Fibroblast of lung (primary cell): Measurements from ENCODE around the gene RGS7. TPM values are rescaled to one million over a fixed set of nuclear protein-coding genes. Genes with fewer than 3 reads are reported as not detected.

Experiments used
- DNase-seq, 2 donors: peaks; one replicate each; pipeline versions ENCODE4 v3.0.0 to v3.0.0-alpha.2; 2010; ENCODE audit warnings: low read depth in 2 of 2
- H2AFZ ChIP-seq: 2 replicates; pipeline ENCODE4 v1.5.1; 2012; ENCODE audit warnings: low read length, control low read depth, inconsistent platforms
- H3K27ac ChIP-seq: 2 replicates; pipeline ENCODE4 v1.5.1; 2011; ENCODE audit warnings: low read length, control low read depth; ENCODE audit not compliant: insufficient read depth
- H3K27me3 ChIP-seq: 2 replicates; pipeline ENCODE4 v1.5.1; 2011; ENCODE audit warnings: mild to moderate bottlenecking, low read length; ENCODE audit not compliant: control insufficient read depth, insufficient read depth
- H3K36me3 ChIP-seq: 2 replicates; pipeline ENCODE4 v1.5.1; 2011; ENCODE audit warnings: low read length; ENCODE audit not compliant: control insufficient read depth, insufficient read depth
- H3K4me1 ChIP-seq: 2 replicates; pipeline ENCODE4 v1.5.1; 2011; ENCODE audit warnings: low read length; ENCODE audit not compliant: control insufficient read depth, insufficient read depth; ENCODE audit errors: extremely low read depth
- H3K4me2 ChIP-seq: 2 replicates; pipeline ENCODE4 v1.5.1; 2011; ENCODE audit warnings: low read length, control low read depth; ENCODE audit not compliant: insufficient read depth; ENCODE audit errors: extremely low read depth
- H3K4me3 ChIP-seq, 4 experiments: fragments of 200-600 bp in 1 of 4; sonication (generic) in 1 of 4; replicated peaks in 1 of 4; 2 replicates each; pipeline ENCODE4 v1.5.1; 2011 to 2016; ENCODE audit warnings: low read length in 4 of 4, low read depth in 3 of 4, mild to moderate bottlenecking in 3 of 4, control low read depth in 2 of 4, inconsistent platforms in 1 of 4, mixed read lengths in 1 of 4; ENCODE audit not compliant: insufficient read depth in 1 of 4; ENCODE audit errors: control extremely low read depth in 1 of 4
- H3K79me2 ChIP-seq: 2 replicates; pipeline ENCODE4 v1.5.1; 2012; ENCODE audit warnings: mild to moderate bottlenecking, low read length, inconsistent platforms; ENCODE audit not compliant: control insufficient read depth, insufficient read depth
- H3K9ac ChIP-seq: 2 replicates; pipeline ENCODE4 v1.5.1; 2011; ENCODE audit warnings: mild to moderate bottlenecking, low read length, control low read depth; ENCODE audit not compliant: insufficient read depth
- H3K9me3 ChIP-seq: 2 replicates; pipeline ENCODE4 v1.5.1; 2012; ENCODE audit warnings: low read depth, low read length; ENCODE audit not compliant: control insufficient read depth, insufficient read depth
- H4K20me1 ChIP-seq: 2 replicates; pipeline ENCODE4 v1.5.1; 2011; ENCODE audit warnings: low read length; ENCODE audit not compliant: control insufficient read depth, insufficient read depth; ENCODE audit errors: extremely low read depth
- CTCF ChIP-seq, 2 donors: IDR thresholded peaks in 1 of 2; conservative IDR thresholded peaks in 1 of 2; 1 replicate in 1 of 2; 2 replicates in 1 of 2; pipeline ENCODE4 v1.5.1; 2011 to 2012; ENCODE audit warnings: low read length in 2 of 2, control low read depth in 1 of 2, inconsistent platforms in 1 of 2, low read depth in 1 of 2, mild to moderate bottlenecking in 1 of 2
- EZH2 ChIP-seq: IDR thresholded peaks from 2 replicates; pipeline ENCODE4 v1.5.1; 2012; ENCODE audit warnings: low read length, control low read depth, mild to moderate bottlenecking; ENCODE audit errors: missing control alignments
- polyA plus RNA-seq, 2 donors: library from polyadenylated mRNA; depleted of rRNA in 1 of 2; stranded (reverse) in 1 of 2; unstranded in 1 of 2; fragments of >200 nt; gene quantifications; 2 replicates each; pipeline ENCODE4 v1.2.1, GENCODE V29; 2011 to 2012; ENCODE audit warnings: missing spikeins in 1 of 2
- total RNA-seq: library from RNA; depleted of rRNA; stranded (reverse); fragments of >200 nt; gene quantifications from 2 replicates; pipeline ENCODE4 v1.2.1, GENCODE V29; 2014

RGS7 gene
- total and polyA plus RNA-seq, 2 donors (not counting 1 experiment from before 2014, with no cell fraction given): 3.6 to 4.2 TPM

DNA sequence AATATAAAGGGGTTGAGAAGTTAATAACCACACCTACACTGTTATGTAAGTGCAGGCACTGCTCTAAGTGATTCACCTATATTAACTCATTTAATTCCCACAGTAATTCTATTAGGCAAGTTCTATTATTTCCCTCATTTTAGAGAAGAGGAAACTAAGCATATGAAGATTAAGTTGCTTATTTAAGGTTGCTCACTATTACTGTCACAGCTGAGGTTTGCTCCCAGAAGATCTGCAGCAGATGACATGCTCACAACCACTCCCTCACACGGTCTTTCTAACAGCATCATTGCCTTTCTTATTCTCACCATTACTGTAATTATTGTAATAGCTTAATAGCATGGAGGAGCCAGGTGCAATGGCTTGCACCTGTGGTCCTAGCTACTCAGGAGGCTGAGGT lies 548.6 kb downstream of the RGS7 start:
- Histone ChIP-seq H3K9me3 (no peaks in the 10 kb centered on the region), H3K4me3 (no peak overlapping the region), H3K4me1 (no peaks in the 10 kb centered on the region), H3K79me2 (no peaks in the 10 kb centered on the region), H4K20me1 (no peaks in the 10 kb centered on the region), H3K4me2 (no peak overlapping the region), H2AFZ (no peak overlapping the region), H3K27me3 (no peaks in the 10 kb centered on the region), H3K36me3 (no peaks in the 10 kb centered on the region), H3K9ac (no peak overlapping the region), H3K27ac (no peak overlapping the region)
- TF ChIP-seq EZH2 (no peak), CTCF (conservative IDR thresholded peaks at IDR 0.05 in 1 of 2, IDR thresholded peaks at IDR 0.05 in 1 of 2; ENCODE audit: low read depth in 1 of 2, low read length in 2 of 2) (no peak)
- no peak for DNase-seq

DNA sequence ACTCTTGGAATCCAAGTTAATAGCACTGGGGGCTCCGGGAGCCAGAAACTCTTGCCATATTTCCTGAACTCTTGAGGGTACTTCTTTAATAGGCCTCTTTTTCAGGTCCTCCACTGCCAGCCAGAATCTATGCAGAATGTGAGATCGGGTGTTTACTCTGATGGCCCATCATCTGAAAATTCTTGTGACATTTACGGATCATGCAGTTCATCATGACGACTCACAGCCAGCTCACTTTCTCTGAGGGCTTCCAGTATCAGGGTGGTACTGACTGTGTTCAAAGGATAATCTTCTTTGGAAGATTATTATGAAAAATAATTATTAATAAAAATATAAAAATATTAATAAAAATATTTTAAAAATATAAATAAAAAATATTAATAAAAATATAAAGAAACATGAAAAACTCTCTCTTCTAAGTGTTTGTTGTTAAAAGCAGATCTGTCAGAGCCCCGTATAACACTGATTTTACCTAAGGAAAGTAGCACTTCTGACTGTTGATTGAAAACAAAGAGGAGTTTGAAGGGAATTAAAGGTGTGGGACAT lies 550.7 kb downstream of the RGS7 start:
- Histone ChIP-seq H2AFZ (no peak overlapping the region), H3K27ac (no peak overlapping the region), H3K4me1 (no peaks in the 10 kb centered on the region)

DNA sequence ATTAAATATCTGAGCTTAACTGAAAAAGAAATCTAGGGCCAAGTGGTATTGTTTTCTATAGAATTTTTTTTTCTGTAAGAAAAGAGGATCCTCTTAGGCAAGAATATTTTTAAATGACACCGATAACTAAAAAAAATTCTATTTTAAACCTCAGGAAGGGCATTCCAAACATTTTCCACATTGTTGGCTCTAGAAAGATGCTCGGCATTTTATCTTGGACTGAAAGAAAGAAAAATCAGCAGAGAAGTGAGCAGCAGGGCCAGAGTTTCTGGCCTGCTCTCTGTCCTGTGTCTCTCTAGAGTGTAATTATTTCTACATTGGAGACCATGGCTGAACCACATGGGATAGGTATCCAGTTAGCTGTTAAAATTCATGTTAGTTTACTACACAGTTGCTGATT lies 552.5 kb downstream of the RGS7 start:
- H3K27ac ChIP-seq: no peak overlapping the region
- no peaks in the 10 kb centered on the region for H3K4me1 ChIP-seq
- H3K4me3 ChIP-seq: no peak overlapping the region
- no peaks in the 10 kb centered on the region for H3K9me3 ChIP-seq
- no peaks in the 10 kb centered on the region for H3K79me2 ChIP-seq
- H3K9ac ChIP-seq: no peak overlapping the region
- no peaks in the 10 kb centered on the region for H3K27me3 ChIP-seq
- H3K36me3 ChIP-seq: no peaks in the 10 kb centered on the region
- H3K4me2 ChIP-seq: no peak overlapping the region
- peak in 1 of 2 donors; percentile 78 for DNase-seq
- no peak overlapping the region for H2AFZ ChIP-seq
- H4K20me1 ChIP-seq: no peaks in the 10 kb centered on the region
- TF ChIP-seq EZH2 (no peak), CTCF (conservative IDR thresholded peaks at IDR 0.05 in 1 of 2, IDR thresholded peaks at IDR 0.05 in 1 of 2; ENCODE audit: low read depth in 1 of 2, low read length in 2 of 2) (no peak)

More for the DNA sequence above, 550.7 kb downstream of the RGS7 start:
- H3K79me2 ChIP-seq: no peaks in the 10 kb centered on the region
- no peak for DNase-seq
- H3K9ac ChIP-seq: no peak overlapping the region
- no peaks in the 10 kb centered on the region for H3K27me3 ChIP-seq
- no peak overlapping the region for H3K4me2 ChIP-seq
- no peak for TF ChIP-seq EZH2
- TF ChIP-seq CTCF (conservative IDR thresholded peaks at IDR 0.05 in 1 of 2, IDR thresholded peaks at IDR 0.05 in 1 of 2; ENCODE audit: low read depth in 1 of 2, low read length in 2 of 2): no peak
- no peak overlapping the region for H3K4me3 ChIP-seq
- H4K20me1 ChIP-seq: no peaks in the 10 kb centered on the region
- no peaks in the 10 kb centered on the region for H3K9me3 ChIP-seq
- no peaks in the 10 kb centered on the region for H3K36me3 ChIP-seq
